ENCODE data around the gene FOXI2. TPM values are rescaled to one million over a fixed set of nuclear protein-coding genes. Genes with fewer than 3 reads are reported as not detected.

FOXI2 gene
- total RNA-seq, 2 experiments from 2014 or later: not detected

- TF ChIP-seq EZH2phosphoT487 (IDR thresholded peaks at IDR 0.05; ENCODE audit: borderline replicate concordance, low read depth, low read length): no peak
- TF ChIP-seq CTCF (conservative IDR thresholded peaks at IDR 0.05; ENCODE audit: low read length): no peak
- POLR2A ChIA-PET: no interaction called here
Measured at GRCh38 chr10:127762925-127763324, 25.9 kb downstream of the FOXI2 start.

GRCh38 chr10:127774766-127775559 is 38.0 kb downstream of the FOXI2 start:
- TF ChIP-seq EZH2phosphoT487 (IDR thresholded peaks at IDR 0.05; ENCODE audit: borderline replicate concordance, low read depth, low read length): no peak
- TF ChIP-seq CTCF (conservative IDR thresholded peaks at IDR 0.05; ENCODE audit: low read length): no peak
- Histone ChIP-seq H3K79me2 (ENCODE audit: insufficient read depth, low read depth, low read length) (no peaks in the 10 kb centered on the region), H3K9me3 (ENCODE audit: low read length) (no peaks in the 10 kb centered on the region), H2AFZ (ENCODE audit: low read length) (no peak overlapping the region), H4K20me1 (ENCODE audit: insufficient read depth, low read length) (no peaks in the 10 kb centered on the region), H3K4me2 (ENCODE audit: low read length) (no peak overlapping the region), H3K36me3 (ENCODE audit: insufficient read depth, low read length) (no peaks in the 10 kb centered on the region), H3K9me2 (ENCODE audit: insufficient read depth, low read length) (no peaks in the 10 kb centered on the region; the same call in 1 of the 2 replicates), H3K4me1 (ENCODE audit: insufficient read depth, low read length, poor library complexity, severe bottlenecking) (no peaks in the 10 kb centered on the region), H3K27ac (ENCODE audit: low read depth, low read length, poor library complexity, severe bottlenecking) (no peak overlapping the region), H3K4me3 (ENCODE audit: low read depth, low read length, poor library complexity, severe bottlenecking) (no peak overlapping the region)
- no peak for DNase-seq (ENCODE audit: low spot score)
- CTCF ChIA-PET (ENCODE audit: unreplicated experiment): no interaction called here
- intact Hi-C loops (cut with micrococcal nuclease; ENCODE audit: unreplicated experiment): no loop called here
- POLR2A ChIA-PET: no interaction called here
- no TSS peak for BruUV-seq (replicated peaks)

More at GRCh38 chr10:127762925-127763324, 25.9 kb downstream of the FOXI2 start:
- Histone ChIP-seq H3K36me3 (ENCODE audit: insufficient read depth, low read length) (no peaks in the 10 kb centered on the region), H3K9me2 (ENCODE audit: insufficient read depth, low read length) (no peaks in the 10 kb centered on the region), H3K9me3 (ENCODE audit: low read length) (no peaks in the 10 kb centered on the region), H2AFZ (ENCODE audit: low read length) (no peak overlapping the region), H3K4me1 (ENCODE audit: insufficient read depth, low read length, poor library complexity, severe bottlenecking) (no peaks in the 10 kb centered on the region), H3K4me3 (ENCODE audit: low read depth, low read length, poor library complexity, severe bottlenecking) (no peak overlapping the region), H3K27ac (ENCODE audit: low read depth, low read length, poor library complexity, severe bottlenecking) (no peak overlapping the region), H3K79me2 (ENCODE audit: insufficient read depth, low read depth, low read length) (no peaks in the 10 kb centered on the region), H4K20me1 (ENCODE audit: insufficient read depth, low read length) (no peaks in the 10 kb centered on the region), H3K4me2 (ENCODE audit: low read length) (no peak overlapping the region)
- DNase-seq (ENCODE audit: low spot score): no peak
- CTCF ChIA-PET (ENCODE audit: unreplicated experiment): no interaction called here
- intact Hi-C loops (cut with micrococcal nuclease; ENCODE audit: unreplicated experiment): no loop called here
- BruUV-seq (replicated peaks): no TSS peak

GRCh38 chr10:127776816-127777215 is 39.8 kb downstream of the FOXI2 start:
- Histone ChIP-seq H3K36me3 (ENCODE audit: insufficient read depth, low read length) (no peaks in the 10 kb centered on the region), H3K79me2 (ENCODE audit: insufficient read depth, low read depth, low read length) (no peaks in the 10 kb centered on the region), H3K9me3 (ENCODE audit: low read length) (no peaks in the 10 kb centered on the region), H3K27ac (ENCODE audit: low read depth, low read length, poor library complexity, severe bottlenecking) (no peak overlapping the region), H4K20me1 (ENCODE audit: insufficient read depth, low read length) (no peaks in the 10 kb centered on the region), H3K4me1 (ENCODE audit: insufficient read depth, low read length, poor library complexity, severe bottlenecking) (no peaks in the 10 kb centered on the region), H2AFZ (ENCODE audit: low read length) (no peak overlapping the region), H3K4me3 (ENCODE audit: low read depth, low read length, poor library complexity, severe bottlenecking) (no peak overlapping the region), H3K9me2 (ENCODE audit: insufficient read depth, low read length) (no peaks in the 10 kb centered on the region), H3K4me2 (ENCODE audit: low read length) (no peak overlapping the region)
- intact Hi-C loops (cut with micrococcal nuclease; ENCODE audit: unreplicated experiment): no loop called here
- ChIA-PET CTCF (ENCODE audit: unreplicated experiment) (no interaction called here), POLR2A (no interaction called here)
- BruUV-seq (replicated peaks): no TSS peak
- no peak for TF ChIP-seq EZH2phosphoT487 (IDR thresholded peaks at IDR 0.05; ENCODE audit: borderline replicate concordance, low read depth, low read length)
- no peak for TF ChIP-seq CTCF (conservative IDR thresholded peaks at IDR 0.05; ENCODE audit: low read length)
- no peak for DNase-seq (ENCODE audit: low spot score)
